ENCODE results near the gene BCL2L15. TPM values are rescaled to one million over a fixed set of nuclear protein-coding genes. Genes with fewer than 3 reads are reported as not detected.

Gene BCL2L15
- total and polyA plus RNA-seq, 2 donors (not counting 3 experiments of a cell fraction or from before 2014, with no cell fraction given): 0.28 to 0.29 TPM

- Histone ChIP-seq H3K36me3 (ENCODE audit: control insufficient read depth in 2 of 2, extremely low read depth in 1 of 2, insufficient read depth in 2 of 2, low read length in 2 of 2) (no peaks in the 10 kb centered on the region), H4K20me1 (replicated peaks; ENCODE audit: control insufficient read depth, extremely low read depth, insufficient read depth, low read length) (no peaks in the 10 kb centered on the region), H2AFZ (ENCODE audit: low read depth, low read length) (no peak overlapping the region), H3K79me2 (ENCODE audit: control insufficient read depth, insufficient read depth, low read length) (no peaks in the 10 kb centered on the region), H3K4me3 (replicated peaks in 1 of 3; ENCODE audit: insufficient read depth in 1 of 3, low read depth in 1 of 3, low read length in 3 of 3) (no peak overlapping the region), H3K9me3 (replicated peaks; ENCODE audit: control insufficient read depth, insufficient read depth, low read length) (no peaks in the 10 kb centered on the region), H3K27ac (ENCODE audit: insufficient read depth, low read depth, low read length) (no peak overlapping the region), H3K27me3 (ENCODE audit: control insufficient read depth in 2 of 2, insufficient read depth in 2 of 2, low read length in 2 of 2) (no peaks in the 10 kb centered on the region), H3K4me2 (ENCODE audit: insufficient read depth, low read length) (no peak overlapping the region), H3K9me1 (replicated peaks; ENCODE audit: control insufficient read depth, extremely low read depth, insufficient read depth, low read length) (no peaks in the 10 kb centered on the region), H3K4me1 (ENCODE audit: control insufficient read depth, extremely low read depth, insufficient read depth, low read length) (no peaks in the 10 kb centered on the region), H3K9ac (replicated peaks; ENCODE audit: extremely low read depth, insufficient read depth, low read length) (no peak overlapping the region)
- DNase-seq (ENCODE audit: low read depth, low spot score) (no peak), FAIRE-seq (no peak)
- no TSS peak for BruUV-seq (replicated peaks)
- no peak for TF ChIP-seq EZH2 (IDR thresholded peaks at IDR 0.05; ENCODE audit: borderline replicate concordance, low read depth, low read length, severe bottlenecking)
- TF ChIP-seq POLR2A (IDR thresholded peaks at IDR 0.05; ENCODE audit: low read depth, low read length): no peak
- no peak for TF ChIP-seq POLR2AphosphoS5 (IDR thresholded peaks at IDR 0.05; ENCODE audit: insufficient read depth, low read depth, low read length)
- no peak for TF ChIP-seq FOS (IDR thresholded peaks at IDR 0.05; ENCODE audit: borderline replicate concordance, insufficient read depth, low read length)
- TF ChIP-seq GATA2 (IDR thresholded peaks at IDR 0.05; ENCODE audit: insufficient read depth, insufficient read length, low read depth, low read length): no peak
- no peak for TF ChIP-seq JUN (IDR thresholded peaks at IDR 0.05; ENCODE audit: borderline replicate concordance, insufficient read depth, insufficient read length, low read depth)
- TF ChIP-seq MAX (IDR thresholded peaks at IDR 0.05; ENCODE audit: insufficient read depth, insufficient read length): no peak
- no peak for TF ChIP-seq MYC (IDR thresholded peaks at IDR 0.05; ENCODE audit: low read depth, low read length)
- no peak for TF ChIP-seq CTCF (IDR thresholded peaks at IDR 0.05; ENCODE audit: extremely low read depth in 1 of 2, insufficient read depth in 1 of 2, low read depth in 1 of 2, low read length in 2 of 2)
- dilution Hi-C loops (cut with MboI; ENCODE audit: extremely low pct_ligation_motif_present, low sequenced_read_pairs): no loop called here
- CTCF ChIA-PET: interaction anchor here (0.5 to 1.2 kb wide), 3 partner anchors 9 to 15 kb away, joined by 3 to 7 read pairs (median 6); no protein-coding TSS in a partner anchor
- intact Hi-C loops (cut with micrococcal nuclease): no loop called here
- POLR2A ChIA-PET: no interaction called here
Observed at GRCh38 chr1:113850127-113850796, 37.1 kb downstream of the BCL2L15 start.

Data from endothelial cell of umbilical vein (primary cell).